Activated effector memory CD4-positive, alpha-beta T cell treated with anti-CD3 and anti-CD28 coated beads, Interleukin-2, amount 50 U/mL, for 16 hours (primary cell): Measurements from ENCODE around the gene CCL7.

Experiments
- DNase-seq: peaks from one replicate; pipeline ENCODE4 v3.0.0-alpha.2; 2020

The CCL7 gene

GRCh38 chr17:34248511-34249024 lies 21.5 kb upstream of the CCL7 start:
- DNase-seq: no peak

DNA sequence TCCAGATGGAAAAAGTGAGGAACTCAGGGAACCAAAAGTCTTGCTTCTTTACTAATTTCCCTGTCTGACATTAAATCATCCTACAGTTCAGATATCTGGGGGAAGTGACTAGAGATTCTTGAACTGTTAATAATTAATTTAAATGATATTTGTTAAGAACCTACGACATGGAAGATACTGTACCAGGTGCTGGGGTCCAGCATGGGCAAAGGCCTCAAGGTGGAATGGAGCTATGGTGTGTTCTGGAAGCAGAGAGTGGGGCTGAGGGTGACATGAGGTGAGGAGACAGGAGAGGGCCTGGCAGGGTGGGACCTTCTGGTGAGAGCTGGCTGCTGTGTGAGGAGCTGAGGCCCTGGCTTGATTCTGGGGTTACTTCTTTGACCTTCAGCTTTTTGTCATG lies 21.0 kb upstream of the CCL7 start:
- DNase-seq: no peak

DNA sequence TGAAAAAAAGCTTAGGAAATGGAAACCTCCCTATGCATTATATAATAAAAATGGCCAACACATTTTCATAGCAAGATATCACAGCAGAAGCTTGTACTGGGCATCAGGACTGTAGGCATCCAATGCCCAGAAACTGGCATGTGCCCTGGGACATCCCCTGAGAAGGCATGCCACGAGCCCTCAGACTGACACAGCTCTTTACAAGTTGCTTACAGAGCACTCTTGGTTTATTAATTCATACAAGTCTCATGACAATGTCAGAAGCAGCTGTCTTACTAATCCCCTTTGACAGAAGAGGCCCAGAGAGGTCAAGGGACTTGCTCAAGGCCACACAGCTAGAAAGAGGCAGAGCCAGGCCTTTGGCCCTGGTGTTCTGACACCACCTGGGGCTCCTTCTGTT lies 20.5 kb upstream of the CCL7 start:
- no peak for DNase-seq

DNA sequence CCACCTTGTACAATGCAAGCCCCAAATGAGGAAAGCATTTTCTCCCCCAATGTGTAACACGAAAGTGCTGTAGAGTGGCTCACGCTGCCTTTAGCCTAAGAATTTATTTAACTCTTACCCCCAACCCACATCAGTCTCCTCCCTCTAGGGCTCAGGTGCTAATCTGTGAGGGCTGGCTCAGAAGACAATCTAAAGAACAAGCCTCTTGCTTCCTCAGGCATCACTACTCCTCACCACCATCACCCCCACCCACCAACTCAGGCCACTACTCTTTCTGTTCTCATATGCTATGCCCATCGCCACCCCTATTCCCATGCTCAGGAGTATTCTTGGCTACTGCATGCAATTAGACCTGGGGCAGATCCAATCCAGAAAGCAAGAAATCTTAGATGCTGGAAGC lies 18.8 kb upstream of the CCL7 start:
- no peak for DNase-seq

GRCh38 chr17:34252095-34252443 lies 18.0 kb upstream of the CCL7 start:
- DNase-seq: no peak

DNA sequence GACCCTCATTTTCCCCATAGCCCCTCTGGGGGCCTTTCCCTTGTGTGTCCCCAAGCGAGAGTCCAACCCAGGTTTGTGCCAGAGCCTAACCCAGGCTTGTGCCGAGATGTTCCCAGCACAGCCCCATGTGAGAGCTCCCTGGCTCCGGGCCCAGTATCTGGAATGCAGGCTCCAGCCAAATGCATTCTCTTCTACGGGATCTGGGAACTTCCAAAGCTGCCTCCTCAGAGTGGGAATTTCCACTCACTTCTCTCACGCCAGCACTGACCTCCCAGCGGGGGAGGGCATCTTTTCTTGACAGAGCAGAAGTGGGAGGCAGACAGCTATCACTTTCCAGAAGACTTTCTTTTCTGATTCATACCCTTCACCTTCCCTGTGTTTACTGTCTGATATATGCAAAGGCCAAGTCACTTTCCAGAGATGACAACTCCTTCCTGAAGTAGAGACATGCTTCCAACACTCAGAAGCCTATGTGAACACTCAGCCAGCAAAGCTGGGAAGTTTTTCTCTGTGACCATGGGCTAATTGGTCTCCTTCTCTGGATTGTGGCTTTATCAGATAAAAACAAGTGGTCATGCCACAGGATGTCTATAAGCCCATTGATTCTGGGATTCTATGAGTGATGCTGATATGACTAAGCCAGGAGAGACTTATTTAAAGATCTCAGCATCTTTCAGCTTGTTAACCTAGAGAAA lies 17.4 kb upstream of the CCL7 start:
- DNase-seq: no peak

- no peak for DNase-seq
Observed at GRCh38 chr17:34253139-34253525, 16.9 kb upstream of the CCL7 start.

- DNase-seq: no peak
Observed at GRCh38 chr17:34254146-34254545, 15.9 kb upstream of the CCL7 start.

GRCh38 chr17:34254651-34255380 lies 15.2 kb upstream of the CCL7 start, which contains the start of gene CCL2:
Gene CCL2 (plus strand): TSS chr17:34255285. CDS start chr17:34255350, 65 bp downstream.
- DNase-seq: no peak

DNA sequence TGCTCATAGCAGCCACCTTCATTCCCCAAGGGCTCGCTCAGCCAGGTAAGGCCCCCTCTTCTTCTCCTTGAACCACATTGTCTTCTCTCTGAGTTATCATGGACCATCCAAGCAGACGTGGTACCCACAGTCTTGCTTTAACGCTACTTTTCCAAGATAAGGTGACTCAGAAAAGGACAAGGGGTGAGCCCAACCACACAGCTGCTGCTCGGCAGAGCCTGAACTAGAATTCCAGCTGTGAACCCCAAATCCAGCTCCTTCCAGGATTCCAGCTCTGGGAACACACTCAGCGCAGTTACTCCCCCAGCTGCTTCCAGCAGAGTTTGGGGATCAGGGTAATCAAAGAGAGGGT lies 14.7 kb upstream of the CCL7 start:
- DNase-seq: no peak

DNA sequence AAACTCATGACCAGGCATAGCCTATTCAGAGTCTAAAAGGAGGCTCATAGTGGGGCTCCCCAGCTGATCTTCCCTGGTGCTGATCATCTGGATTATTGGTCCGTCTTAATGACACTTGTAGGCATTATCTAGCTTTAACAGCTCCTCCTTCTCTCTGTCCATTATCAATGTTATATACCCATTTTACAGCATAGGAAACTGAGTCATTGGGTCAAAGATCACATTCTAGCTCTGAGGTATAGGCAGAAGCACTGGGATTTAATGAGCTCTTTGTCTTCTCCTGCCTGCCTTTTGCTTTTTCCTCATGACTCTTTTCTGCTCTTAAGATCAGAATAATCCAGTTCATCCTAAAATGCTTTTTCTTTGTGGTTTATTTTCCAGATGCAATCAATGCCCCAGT lies 14.2 kb upstream of the CCL7 start:
- DNase-seq: no peak

- DNase-seq: no peak
Observed at GRCh38 chr17:34257299-34257985, 12.6 kb upstream of the CCL7 start.

- no peak for DNase-seq
Observed at GRCh38 chr17:34257986-34258326, 12.1 kb upstream of the CCL7 start.

- no peak for DNase-seq
Observed at GRCh38 chr17:34259146-34259545, 10.9 kb upstream of the CCL7 start.

DNA sequence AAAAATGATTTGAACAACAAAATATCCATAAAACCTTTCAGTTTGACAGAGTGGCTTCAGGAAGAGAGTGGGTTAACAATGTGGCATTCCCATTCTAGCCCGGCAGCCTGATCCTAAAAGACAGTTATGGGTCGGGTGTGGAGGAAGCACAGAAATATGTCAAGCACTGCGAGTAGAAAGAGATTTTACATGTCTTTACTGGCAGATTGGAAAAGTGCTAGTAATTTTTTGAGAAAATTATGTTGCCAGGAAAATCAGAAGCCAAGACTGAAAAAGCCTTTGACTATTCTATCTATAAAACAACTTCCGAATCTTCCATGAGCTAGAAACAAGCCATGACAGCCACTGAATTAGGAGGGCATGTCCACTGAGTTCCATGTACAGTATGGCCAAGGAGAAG lies 9.2 kb upstream of the CCL7 start:
- no peak for DNase-seq

- no peak for DNase-seq
Observed at GRCh38 chr17:34261568-34262337, 8.3 kb upstream of the CCL7 start.

DNA sequence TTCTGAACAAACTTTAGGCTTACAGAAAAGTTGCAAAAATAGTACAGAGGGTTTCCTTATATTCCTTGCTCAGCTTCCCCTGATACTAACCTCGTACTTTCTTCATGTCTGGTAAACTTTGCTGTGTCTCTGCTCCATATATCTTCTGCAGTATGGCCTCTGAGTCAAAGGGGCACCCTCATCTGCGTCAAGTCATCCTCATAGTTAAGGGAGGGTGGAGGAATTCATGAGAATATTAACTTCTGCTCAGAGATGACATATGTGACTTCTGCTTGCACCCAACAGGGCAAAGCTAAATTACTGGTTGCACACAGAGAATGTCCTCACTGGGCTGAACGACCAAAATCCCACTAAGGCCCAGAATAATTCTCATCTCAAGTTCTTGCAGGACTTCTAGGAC lies 4.3 kb upstream of the CCL7 start:
- no peak for DNase-seq

GRCh38 chr17:34275881-34276280 lies 5.9 kb downstream of the CCL7 start:
- DNase-seq: no peak

DNA sequence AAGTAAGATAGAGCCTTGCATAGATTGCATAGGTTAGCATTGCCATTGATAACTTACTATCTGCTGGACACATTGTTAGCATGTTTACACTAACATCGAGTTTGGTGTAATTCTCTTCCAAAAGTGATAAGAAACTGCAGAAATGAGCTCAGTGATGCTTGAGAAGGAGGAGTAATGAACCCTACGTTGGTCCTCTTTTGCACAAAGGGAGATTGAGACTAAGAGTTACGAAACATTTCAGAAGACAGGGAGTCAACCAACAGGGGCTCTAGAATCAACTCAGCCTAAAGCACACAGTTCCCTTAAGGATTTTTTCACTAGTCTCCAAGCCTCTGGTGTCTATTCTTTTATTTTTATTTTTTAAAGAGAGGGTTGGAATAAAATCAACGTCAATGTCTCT lies 6.8 kb downstream of the CCL7 start:
- no peak for DNase-seq

- DNase-seq: no peak
Observed at GRCh38 chr17:34283571-34283970, 13.6 kb downstream of the CCL7 start.

- DNase-seq: no peak
Observed at GRCh38 chr17:34285286-34285792, 15.3 kb downstream of the CCL7 start, which contains the start of gene CCL11. Gene CCL11 (plus strand): TSS chr17:34285742. CDS start chr17:34285809, 67 bp downstream.

- no peak for DNase-seq
Observed at GRCh38 chr17:34287875-34288274, 17.9 kb downstream of the CCL7 start.

GRCh38 chr17:34290586-34290985 lies 20.6 kb downstream of the CCL7 start:
- no peak for DNase-seq
